ENCODE data around the gene AGAP1.

The AGAP1 gene

GRCh38 chr2:236161531-236161930 is 667.7 kb downstream of the AGAP1 start:
- DNase-seq (ENCODE audit: low spot score) = no peak

- DNase-seq (ENCODE audit: low spot score) = no peak
Observed at GRCh38 chr2:236162031-236162845, 668.4 kb downstream of the AGAP1 start.

GRCh38 chr2:236162882-236163470 is 669.1 kb downstream of the AGAP1 start:
- DNase-seq (ENCODE audit: low spot score) = no peak

GRCh38 chr2:236163471-236164200 is 669.8 kb downstream of the AGAP1 start:
- no peak for DNase-seq (ENCODE audit: low spot score)

- DNase-seq (ENCODE audit: low spot score) = no peak
Observed at GRCh38 chr2:236164201-236164924, 670.5 kb downstream of the AGAP1 start.

GRCh38 chr2:236164925-236165841 is 671.3 kb downstream of the AGAP1 start:
- no peak for DNase-seq (ENCODE audit: low spot score)

GRCh38 chr2:236165842-236166795 is 672.3 kb downstream of the AGAP1 start:
- DNase-seq (ENCODE audit: low spot score) = no peak

- DNase-seq (ENCODE audit: low spot score) = no peak
Observed at GRCh38 chr2:236166796-236167296, 673.0 kb downstream of the AGAP1 start.

- no peak for DNase-seq (ENCODE audit: low spot score)
Observed at GRCh38 chr2:236167297-236168109, 673.7 kb downstream of the AGAP1 start.

- DNase-seq (ENCODE audit: low spot score) = no peak
Observed at GRCh38 chr2:236168110-236169080, 674.6 kb downstream of the AGAP1 start, which contains the start of gene GBX2. Gene GBX2, minus strand, starts transcription at chr2:236168386. Its CDS starts 415 bp downstream, at chr2:236167971.

- no peak for DNase-seq (ENCODE audit: low spot score)
Observed at GRCh38 chr2:236169151-236169721, 675.4 kb downstream of the AGAP1 start.

GRCh38 chr2:236169741-236170589 is 676.1 kb downstream of the AGAP1 start:
- no peak for DNase-seq (ENCODE audit: low spot score)

GRCh38 chr2:236170590-236171165 is 676.8 kb downstream of the AGAP1 start:
- DNase-seq (ENCODE audit: low spot score) = no peak

GRCh38 chr2:236171181-236171679 is 677.4 kb downstream of the AGAP1 start:
- DNase-seq (ENCODE audit: low spot score) = no peak

GRCh38 chr2:236171680-236172254 is 677.9 kb downstream of the AGAP1 start:
- no peak for DNase-seq (ENCODE audit: low spot score)

All from left forelimb (tissue), 1 donor.